Neuronal stem cell (in vitro differentiated cells): ENCODE data around the gene FUCA2.

Source experiments
- DNase-seq: peaks from one replicate; pipeline ENCODE4 v3.0.0-alpha.2; 2013; ENCODE audit warnings: low spot score
- H2AFZ ChIP-seq: one replicate; pipeline ENCODE4 v1.6.1; 2013; ENCODE audit warnings: mild to moderate bottlenecking, low read length, inconsistent platforms
- H2AK5ac ChIP-seq: 2 replicates; pipeline ENCODE4 v1.6.1; 2013; ENCODE audit warnings: low read depth, mild to moderate bottlenecking, inconsistent platforms, low read length, moderate library complexity, mixed read lengths
- H2BK120ac ChIP-seq: 2 replicates; pipeline ENCODE4 v1.6.1; 2013; ENCODE audit warnings: low read depth, mild to moderate bottlenecking, inconsistent platforms, low read length, moderate library complexity, mixed read lengths
- H2BK12ac ChIP-seq: one replicate; pipeline ENCODE4 v1.6.1; 2013; ENCODE audit warnings: low read length, inconsistent platforms
- H2BK15ac ChIP-seq: 2 replicates; pipeline ENCODE4 v1.6.1; 2013; ENCODE audit warnings: mild to moderate bottlenecking, low read length, inconsistent platforms, mixed read lengths
- H2BK5ac ChIP-seq: one replicate; pipeline ENCODE4 v1.6.1; 2013; ENCODE audit warnings: inconsistent platforms, mild to moderate bottlenecking, low read length, moderate library complexity
- H3K14ac ChIP-seq: one replicate; pipeline ENCODE4 v1.6.1; 2013; ENCODE audit warnings: low read length, inconsistent platforms
- H3K18ac ChIP-seq: 2 replicates; pipeline ENCODE4 v1.6.1; 2013; ENCODE audit warnings: low read length, inconsistent platforms
- H3K23ac ChIP-seq: 2 replicates; pipeline ENCODE4 v1.6.1; 2013; ENCODE audit warnings: low read depth, mild to moderate bottlenecking, mixed read lengths, low read length, inconsistent platforms; ENCODE audit not compliant: poor library complexity
- H3K27ac ChIP-seq: replicated peaks from 3 replicates; pipeline ENCODE4 v1.5.1; 2013; ENCODE audit warnings: low read length, inconsistent platforms
- H3K27me3 ChIP-seq, 3 experiments: 2 replicates each; pipeline ENCODE4 v1.6.1; 2013; ENCODE audit warnings: low read length in 3 of 3, mild to moderate bottlenecking in 2 of 3, inconsistent platforms in 1 of 3, low read depth in 1 of 3, mixed read lengths in 1 of 3, moderate library complexity in 1 of 3; ENCODE audit not compliant: control insufficient read depth in 3 of 3, insufficient read depth in 3 of 3
- H3K36me3 ChIP-seq, 2 donors: replicated peaks in 1 of 2; 2 replicates each; pipeline ENCODE4 v1.6.1; 2013; ENCODE audit warnings: low read length in 2 of 2; ENCODE audit not compliant: control insufficient read depth in 2 of 2, insufficient read depth in 2 of 2
- H3K4ac ChIP-seq: 2 replicates; pipeline ENCODE4 v1.6.1; 2013; ENCODE audit warnings: inconsistent platforms, mild to moderate bottlenecking, low read length, moderate library complexity
- H3K4me1 ChIP-seq, 2 donors: 1 replicate in 1 of 2; 2 replicates in 1 of 2; pipeline ENCODE4 v1.6.1; 2013; ENCODE audit warnings: low read length in 2 of 2, low read depth in 1 of 2; ENCODE audit not compliant: control insufficient read depth in 2 of 2, insufficient read depth in 1 of 2
- H3K4me2 ChIP-seq: one replicate; pipeline ENCODE4 v1.6.1; 2013; ENCODE audit warnings: mild to moderate bottlenecking, low read length, inconsistent platforms; ENCODE audit not compliant: insufficient read depth, poor library complexity, severe bottlenecking
- H3K4me3 ChIP-seq, 2 donors: 2 replicates each; pipeline ENCODE4 v1.5.1; 2013; ENCODE audit warnings: low read length in 2 of 2, mild to moderate bottlenecking in 2 of 2, inconsistent platforms in 1 of 2, moderate library complexity in 1 of 2
- H3K79me1 ChIP-seq: one replicate; pipeline ENCODE4 v1.6.1; 2013; ENCODE audit warnings: low read depth, mild to moderate bottlenecking, inconsistent platforms, low read length, moderate library complexity
- H3K9ac ChIP-seq: one replicate; pipeline ENCODE4 v1.6.1; 2013; ENCODE audit warnings: mild to moderate bottlenecking, low read depth, low read length, inconsistent platforms; ENCODE audit not compliant: poor library complexity
- H3K9me3 ChIP-seq, 2 donors: replicated peaks in 1 of 2; 2 replicates each; pipeline versions ENCODE3 to v1.6.1; 2013; ENCODE audit warnings: low read length in 2 of 2, mild to moderate bottlenecking in 2 of 2, inconsistent platforms in 1 of 2, low read depth in 1 of 2, mixed read lengths in 1 of 2, moderate library complexity in 1 of 2; ENCODE audit not compliant: control insufficient read depth in 2 of 2, insufficient read depth in 1 of 2
- H4K8ac ChIP-seq: one replicate; pipeline ENCODE4 v1.6.1; 2013; ENCODE audit warnings: low read depth, mild to moderate bottlenecking, inconsistent platforms, low read length, moderate library complexity
- H4K91ac ChIP-seq: one replicate; pipeline ENCODE4 v1.6.1; 2013; ENCODE audit warnings: low read length, low read depth, mild to moderate bottlenecking, inconsistent platforms; ENCODE audit not compliant: poor library complexity
- WGBS, 2 donors: extraction: QIAGEN DNeasy Blood & Tissue Kit; methylation state at CpG; one replicate each; pipeline ENCODE4 v1.1.7; 2013; ENCODE audit warnings: missing lambda C conversion rate in 2 of 2, mixed read lengths in 1 of 2; ENCODE audit not compliant: insufficient read length in 2 of 2, insufficient replicate concordance in 1 of 2; ENCODE audit errors: extremely low coverage in 2 of 2; 5-methylcytosine and 5-hydroxymethylcytosine counted together

Gene FUCA2

DNA sequence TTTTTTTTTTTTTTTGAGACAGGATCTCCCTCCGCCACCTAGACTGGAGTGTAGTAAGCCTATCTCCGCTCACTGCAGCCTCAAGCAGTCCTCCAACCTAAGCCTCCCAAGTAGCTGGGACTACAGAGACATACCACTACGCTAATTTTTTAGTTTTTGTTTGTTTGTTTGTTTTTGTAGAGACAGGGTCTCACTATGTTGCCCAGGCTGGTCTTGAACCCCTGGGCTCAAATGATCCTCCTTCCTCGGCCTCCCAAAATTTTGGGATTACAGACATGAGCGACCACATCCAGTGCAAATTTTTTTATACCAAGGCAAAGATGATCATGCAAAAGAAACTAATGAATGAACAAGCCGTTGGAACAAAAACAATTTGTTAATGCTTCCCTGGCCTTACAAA is 5.3 kb downstream of the FUCA2 start:
- H3K9me3 ChIP-seq, result no peaks in the 10 kb centered on the region
- no peaks in the 10 kb centered on the region for H3K27me3 ChIP-seq
- H3K27ac ChIP-seq, result no peak overlapping the region
- H3K23ac ChIP-seq, result no peak overlapping the region
- H2BK12ac ChIP-seq, result no peak overlapping the region
- H3K79me1 ChIP-seq, result no peaks in the 10 kb centered on the region
- no peak overlapping the region for H2AK5ac ChIP-seq
- no peak overlapping the region for H2BK5ac ChIP-seq
- no peak overlapping the region for H2BK120ac ChIP-seq
- peaks cover 3% of the 10 kb centered on the region in 2 donors for H3K4me1 ChIP-seq
- H4K91ac ChIP-seq, result no peak overlapping the region
- H2AFZ ChIP-seq, result no peak overlapping the region
- H3K4me3 ChIP-seq, result no peak overlapping the region
- H2BK15ac ChIP-seq, result no peak overlapping the region
- H4K8ac ChIP-seq, result no peak overlapping the region
- H3K18ac ChIP-seq, result no peak overlapping the region
- no CpG with 5 or more reads among the region's 6 CpGs for WGBS, 2 donors
- H3K4ac ChIP-seq, result no peak overlapping the region
- no peak for DNase-seq
- no peak overlapping the region for H3K4me2 ChIP-seq
- H3K9ac ChIP-seq, result no peak overlapping the region
- H3K36me3 ChIP-seq, result peaks cover 3 to 88% of the 10 kb centered on the region in 2 donors
- no peak overlapping the region for H3K14ac ChIP-seq

DNA sequence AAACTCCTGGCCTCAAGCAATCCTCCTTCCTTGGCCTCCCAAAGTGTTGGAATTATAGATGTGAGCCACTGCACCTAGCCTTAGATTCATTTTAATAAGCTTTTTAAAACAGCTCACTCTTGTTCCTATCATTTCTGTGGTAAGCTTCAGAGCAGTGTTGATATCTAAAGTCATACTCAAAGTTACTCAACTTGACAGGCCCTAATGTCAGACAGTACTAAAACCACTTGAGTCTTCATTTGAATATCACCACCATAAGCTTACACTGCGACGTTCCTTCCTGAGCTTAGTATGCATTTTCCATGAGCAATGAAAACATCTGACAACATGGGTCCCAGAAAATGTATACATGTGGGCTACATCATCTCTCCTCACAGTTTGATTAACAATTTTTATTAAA is 6.0 kb downstream of the FUCA2 start:
- H4K8ac ChIP-seq, result no peak overlapping the region
- H2AFZ ChIP-seq, result no peak overlapping the region
- H3K27ac ChIP-seq, result no peak overlapping the region
- no peak overlapping the region for H3K4me2 ChIP-seq
- no peaks in the 10 kb centered on the region for H3K9me3 ChIP-seq
- H2BK15ac ChIP-seq, result no peak overlapping the region
- no peak overlapping the region for H3K23ac ChIP-seq
- no peak overlapping the region for H3K4ac ChIP-seq
- DNase-seq, result no peak
- H2BK120ac ChIP-seq, result no peak overlapping the region
- H2AK5ac ChIP-seq, result no peak overlapping the region
- no peaks in the 10 kb centered on the region for H3K27me3 ChIP-seq
- H3K14ac ChIP-seq, result no peak overlapping the region
- no peaks in the 10 kb centered on the region for H3K4me1 ChIP-seq
- H3K9ac ChIP-seq, result no peak overlapping the region
- no peak overlapping the region for H2BK12ac ChIP-seq
- H4K91ac ChIP-seq, result no peak overlapping the region
- no CpG with 5 or more reads among the region's 2 CpGs for WGBS, 2 donors
- H3K4me3 ChIP-seq, result no peak overlapping the region
- H3K79me1 ChIP-seq, result no peaks in the 10 kb centered on the region
- peaks cover 3 to 94% of the 10 kb centered on the region in 2 donors for H3K36me3 ChIP-seq
- no peak overlapping the region for H3K18ac ChIP-seq
- no peak overlapping the region for H2BK5ac ChIP-seq

DNA sequence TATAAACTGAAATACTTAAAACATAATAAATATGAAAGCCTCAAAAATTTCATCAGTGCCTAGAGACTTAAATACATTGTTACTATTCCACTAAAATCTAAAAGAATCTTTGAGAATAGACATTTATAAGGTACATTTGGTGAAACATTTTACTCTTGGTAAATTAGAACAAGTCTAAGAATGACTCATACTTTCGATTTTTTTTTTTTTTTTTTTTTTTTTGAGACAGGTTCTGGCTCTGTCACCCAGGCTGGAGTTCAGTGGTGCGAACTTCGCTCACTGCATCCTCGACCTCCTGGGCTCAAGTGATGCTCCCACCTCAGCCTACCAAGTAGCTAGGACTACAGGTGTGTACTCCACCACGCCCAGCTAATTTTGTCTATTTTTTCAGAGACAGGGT is 6.4 kb downstream of the FUCA2 start:
- no peak overlapping the region for H3K14ac ChIP-seq
- H2BK12ac ChIP-seq, result no peak overlapping the region
- H3K27me3 ChIP-seq, result no peaks in the 10 kb centered on the region
- H2BK15ac ChIP-seq, result no peak overlapping the region
- H3K4me2 ChIP-seq, result no peak overlapping the region
- no peak overlapping the region for H3K4me3 ChIP-seq
- no peak overlapping the region for H3K4ac ChIP-seq
- H3K23ac ChIP-seq, result no peak overlapping the region
- no peak overlapping the region for H4K8ac ChIP-seq
- no peaks in the 10 kb centered on the region for H3K4me1 ChIP-seq
- H3K27ac ChIP-seq, result no peak overlapping the region
- H4K91ac ChIP-seq, result no peak overlapping the region
- no peaks in the 10 kb centered on the region for H3K9me3 ChIP-seq
- H2BK5ac ChIP-seq, result no peak overlapping the region
- peaks cover 5 to 98% of the 10 kb centered on the region in 2 donors for H3K36me3 ChIP-seq
- no peak overlapping the region for H2AFZ ChIP-seq
- H3K79me1 ChIP-seq, result no peaks in the 10 kb centered on the region
- no peak for DNase-seq
- no CpG with 5 or more reads among the region's 5 CpGs for WGBS, 2 donors
- no peak overlapping the region for H2AK5ac ChIP-seq
- no peak overlapping the region for H3K18ac ChIP-seq
- H2BK120ac ChIP-seq, result no peak overlapping the region
- no peak overlapping the region for H3K9ac ChIP-seq

DNA sequence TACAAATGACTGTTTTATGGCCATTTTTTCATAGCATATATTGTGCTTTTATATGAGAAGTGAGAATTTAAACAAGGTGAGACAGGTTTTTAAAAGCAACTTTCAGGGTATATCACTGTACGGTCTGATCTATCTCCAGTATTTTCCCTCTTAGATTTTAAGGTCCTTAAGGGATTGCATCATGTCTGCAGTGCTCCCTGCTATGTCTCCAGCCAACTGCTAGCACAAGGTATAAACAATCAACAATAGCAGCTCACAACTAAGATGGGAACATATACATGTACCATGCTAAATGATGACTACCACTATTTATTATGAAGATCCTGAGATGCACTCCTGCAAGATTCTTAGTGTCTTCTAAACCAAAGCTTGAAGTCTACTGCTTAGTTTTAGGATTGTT is 7.2 kb downstream of the FUCA2 start:
- H3K79me1 ChIP-seq, result no peaks in the 10 kb centered on the region
- H3K18ac ChIP-seq, result no peak overlapping the region
- no peak overlapping the region for H2BK5ac ChIP-seq
- H3K27ac ChIP-seq, result no peak overlapping the region
- H4K91ac ChIP-seq, result no peak overlapping the region
- no CpG with 5 or more reads among the region's 1 CpG for WGBS, 2 donors
- no peak overlapping the region for H3K4me2 ChIP-seq
- no peak overlapping the region for H3K23ac ChIP-seq
- DNase-seq, result no peak
- no peak overlapping the region for H2BK120ac ChIP-seq
- no peak overlapping the region for H2BK15ac ChIP-seq
- no peak overlapping the region for H2AK5ac ChIP-seq
- no peak overlapping the region for H2BK12ac ChIP-seq
- no peak overlapping the region for H3K4ac ChIP-seq
- no peak overlapping the region for H2AFZ ChIP-seq
- H3K4me3 ChIP-seq, result no peak overlapping the region
- H3K4me1 ChIP-seq, result no peaks in the 10 kb centered on the region
- H3K36me3 ChIP-seq, result peaks cover 5 to 98% of the 10 kb centered on the region in 2 donors
- no peak overlapping the region for H4K8ac ChIP-seq
- no peaks in the 10 kb centered on the region for H3K27me3 ChIP-seq
- H3K9ac ChIP-seq, result no peak overlapping the region
- no peaks in the 10 kb centered on the region for H3K9me3 ChIP-seq
- H3K14ac ChIP-seq, result no peak overlapping the region
